ENCODE results near the gene PTPN7. TPM values are rescaled to one million over a fixed set of nuclear protein-coding genes. Genes with fewer than 3 reads are reported as not detected.

The PTPN7 gene
- total and polyA plus RNA-seq, 8 donors: 1.0 to 11.7 (median 1.5) TPM

DNA sequence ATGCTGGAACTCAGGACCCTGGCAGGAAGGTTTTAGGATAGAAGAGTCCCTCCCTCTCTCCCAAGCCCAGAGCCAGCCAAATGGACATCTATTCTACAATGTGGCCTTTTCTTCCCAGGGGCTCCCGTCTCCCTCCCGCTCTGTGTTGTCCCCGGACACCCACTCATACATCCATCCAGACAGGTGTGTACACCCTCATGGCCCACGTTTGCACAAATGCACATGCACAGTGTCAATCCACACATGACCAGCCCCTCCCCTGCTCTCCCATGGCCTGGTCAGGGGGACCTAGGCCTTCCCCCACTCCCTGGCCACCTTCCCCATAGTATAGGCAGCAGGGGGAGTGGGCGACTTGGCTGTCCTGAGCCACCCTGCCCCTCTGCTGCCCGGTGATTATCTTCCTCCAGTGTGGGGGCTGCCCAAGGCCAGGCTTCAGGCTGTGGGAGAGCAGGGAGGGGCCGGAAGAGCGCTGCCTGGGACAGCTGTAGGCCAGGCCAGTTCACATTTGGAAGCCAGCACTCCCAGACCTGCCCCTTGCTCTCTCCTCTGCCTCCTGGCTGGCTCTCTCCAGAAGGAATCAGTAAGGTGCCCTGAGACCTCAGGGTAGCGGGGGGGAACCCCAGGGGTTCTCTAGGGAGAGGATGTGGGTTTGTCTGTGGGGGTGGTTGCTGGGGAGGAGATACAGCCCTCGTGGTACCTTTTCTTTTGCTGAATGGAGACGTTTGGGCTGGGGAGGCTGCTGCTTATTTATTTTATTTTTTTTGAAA is 4.1 kb upstream of the PTPN7 start:
- H3K36me3 ChIP-seq: no peaks in the 10 kb centered on the region
- DNase-seq (no peak), ATAC-seq (no peak)
- no peaks in the 10 kb centered on the region for H3K27me3 ChIP-seq
- H3K4me3 ChIP-seq: no peak overlapping the region
- no peaks in the 10 kb centered on the region for H3K9me3 ChIP-seq
- peaks cover 5 to 49% of the 10 kb centered on the region in 2 donors for H3K4me1 ChIP-seq
- no peak overlapping the region for H3K27ac ChIP-seq
- intact Hi-C loops (cut with DNase I): no loop called here
- TF ChIP-seq, protein P1, sequence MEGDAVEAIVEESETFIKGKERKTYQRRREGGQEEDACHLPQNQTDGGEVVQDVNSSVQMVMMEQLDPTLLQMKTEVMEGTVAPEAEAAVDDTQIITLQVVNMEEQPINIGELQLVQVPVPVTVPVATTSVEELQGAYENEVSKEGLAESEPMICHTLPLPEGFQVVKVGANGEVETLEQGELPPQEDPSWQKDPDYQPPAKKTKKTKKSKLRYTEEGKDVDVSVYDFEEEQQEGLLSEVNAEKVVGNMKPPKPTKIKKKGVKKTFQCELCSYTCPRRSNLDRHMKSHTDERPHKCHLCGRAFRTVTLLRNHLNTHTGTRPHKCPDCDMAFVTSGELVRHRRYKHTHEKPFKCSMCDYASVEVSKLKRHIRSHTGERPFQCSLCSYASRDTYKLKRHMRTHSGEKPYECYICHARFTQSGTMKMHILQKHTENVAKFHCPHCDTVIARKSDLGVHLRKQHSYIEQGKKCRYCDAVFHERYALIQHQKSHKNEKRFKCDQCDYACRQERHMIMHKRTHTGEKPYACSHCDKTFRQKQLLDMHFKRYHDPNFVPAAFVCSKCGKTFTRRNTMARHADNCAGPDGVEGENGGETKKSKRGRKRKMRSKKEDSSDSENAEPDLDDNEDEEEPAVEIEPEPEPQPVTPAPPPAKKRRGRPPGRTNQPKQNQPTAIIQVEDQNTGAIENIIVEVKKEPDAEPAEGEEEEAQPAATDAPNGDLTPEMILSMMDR (IDR thresholded peaks at IDR 0.05): no peak

DNA sequence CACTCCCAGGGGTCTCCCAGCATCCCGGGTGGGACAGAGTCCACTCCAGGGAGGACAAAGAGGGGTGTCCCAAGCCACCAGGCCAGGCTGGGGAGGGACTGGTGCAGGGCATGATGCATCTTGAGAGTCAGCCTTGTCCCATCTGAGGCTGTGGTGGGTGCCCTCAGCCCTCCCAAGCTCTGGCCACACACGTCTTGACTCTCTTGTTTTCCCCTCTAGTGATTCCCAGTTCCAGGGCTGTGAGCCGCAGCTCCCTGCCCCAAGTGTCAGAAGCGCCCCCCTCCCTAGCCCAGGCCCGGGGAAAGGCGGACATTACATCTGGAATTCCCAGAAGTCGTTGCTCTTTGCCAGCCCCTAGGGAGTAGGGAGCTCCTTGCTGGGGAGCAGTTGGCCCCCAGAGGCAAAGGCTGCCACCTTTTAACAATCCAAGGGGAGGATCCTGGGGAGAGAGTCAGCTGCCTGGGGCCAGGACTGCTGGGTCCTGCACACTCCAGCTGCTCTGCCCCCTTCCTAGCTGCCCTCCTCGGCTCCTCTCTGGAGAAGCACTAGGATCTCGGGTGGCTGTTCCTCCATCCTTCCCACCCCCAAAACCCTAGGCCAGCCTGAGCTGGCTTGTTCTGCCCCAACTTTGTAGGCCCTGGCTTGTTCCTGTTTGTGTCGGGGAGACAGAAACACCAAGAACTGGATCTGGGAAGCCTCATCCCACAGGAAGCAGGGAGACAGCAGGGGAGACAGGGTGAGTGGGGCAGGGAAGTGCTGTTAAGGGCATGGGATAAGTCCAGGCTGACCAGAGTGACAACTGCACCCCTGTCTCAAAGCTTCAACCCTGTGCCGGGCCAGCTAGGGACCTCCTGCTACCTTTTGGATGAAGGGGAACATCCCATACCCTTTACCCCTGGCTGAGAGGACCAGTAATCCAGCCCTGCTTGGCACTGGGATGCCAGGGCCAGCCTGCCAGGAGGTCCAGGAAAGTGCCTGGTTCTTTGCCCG is 3.2 kb upstream of the PTPN7 start:
- Histone ChIP-seq H3K4me1 (peaks cover 5 to 58% of the 10 kb centered on the region in 2 donors), H3K27me3 (no peaks in the 10 kb centered on the region), H3K36me3 (no peaks in the 10 kb centered on the region), H3K9me3 (no peaks in the 10 kb centered on the region), H3K4me3 (no peak overlapping the region), H3K27ac (no peak overlapping the region)
- TF ChIP-seq, protein P1 (IDR thresholded peaks at IDR 0.05): no peak
- intact Hi-C loops (cut with DNase I): no loop called here
- DNase-seq: no peak
- ATAC-seq: no peak

DNA sequence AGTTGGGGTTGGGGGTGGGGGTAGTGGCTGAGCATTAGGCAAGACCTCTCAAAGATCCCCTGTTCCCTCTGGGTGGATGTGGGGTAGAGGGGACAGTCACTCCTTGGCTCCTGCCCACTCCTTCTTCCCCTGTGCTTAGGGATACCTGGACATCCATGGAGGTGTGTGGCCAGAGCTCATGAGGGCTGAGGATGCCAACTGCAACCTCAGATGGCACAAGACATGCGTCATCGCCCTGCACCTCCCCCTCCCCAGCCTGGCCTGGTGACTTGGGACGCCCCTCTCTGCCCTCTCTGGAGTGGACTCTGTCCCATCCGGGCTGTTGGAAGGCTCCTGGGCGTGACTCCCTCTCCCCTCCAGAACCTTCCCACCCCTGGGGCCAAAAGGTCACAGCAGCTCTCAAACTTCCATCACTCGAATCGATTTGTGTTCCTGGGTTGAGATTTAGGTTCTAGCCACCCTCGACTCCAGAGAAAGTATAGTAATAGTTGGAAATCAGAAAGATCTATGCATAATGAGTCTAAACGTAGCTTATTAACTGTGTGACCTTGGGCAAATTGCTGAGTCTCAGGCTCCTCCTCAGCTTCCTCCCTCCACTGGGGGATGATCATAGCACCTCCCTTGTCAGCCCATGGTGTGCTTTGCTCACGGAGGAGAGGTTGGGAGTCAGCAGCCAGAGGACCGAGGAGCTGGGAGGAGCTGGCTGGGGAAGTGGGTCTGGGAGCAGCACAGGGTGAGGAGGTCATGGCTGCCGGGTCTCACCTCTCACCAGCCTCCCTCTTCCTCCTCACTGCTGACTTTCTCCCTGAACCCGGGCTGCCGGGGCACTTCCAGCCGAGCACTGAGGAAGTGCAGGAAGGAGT is 2.2 kb upstream of the PTPN7 start:
- DNase-seq (no peak), ATAC-seq (no peak)
- intact Hi-C loops (cut with DNase I): no loop called here
- TF ChIP-seq, protein P1 (IDR thresholded peaks at IDR 0.05): no peak
- Histone ChIP-seq H3K36me3 (no peaks in the 10 kb centered on the region), H3K9me3 (no peaks in the 10 kb centered on the region), H3K27ac (peak overlapping the region in 1 of 2 donors; percentile 80), H3K4me3 (no peak overlapping the region), H3K27me3 (no peaks in the 10 kb centered on the region), H3K4me1 (peaks cover 0 to 67% of the 10 kb centered on the region in 2 donors)

DNA sequence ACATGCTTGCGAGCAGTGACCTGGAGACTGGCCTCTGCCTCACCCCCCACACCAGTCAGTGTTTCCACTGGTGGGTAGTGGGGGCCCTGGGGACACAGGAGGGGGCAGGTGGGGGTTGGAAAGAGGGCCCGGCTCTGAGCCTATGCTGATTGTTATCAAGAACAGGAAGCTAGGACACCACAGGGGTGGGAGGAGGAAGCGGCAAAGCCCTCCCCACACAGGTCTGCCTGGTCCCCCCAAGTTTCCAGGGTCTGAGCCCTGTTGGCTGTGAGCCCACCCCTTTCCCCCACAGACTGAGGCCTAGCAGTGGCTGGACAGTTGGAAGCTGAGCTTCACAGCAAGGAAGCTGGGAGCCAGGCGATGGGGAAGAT is 1.6 kb upstream of the PTPN7 start:
- no peaks in the 10 kb centered on the region for H3K9me3 ChIP-seq
- intact Hi-C loops (cut with DNase I): no loop called here
- peak overlapping the region in 1 of 2 donors; percentile 51 for H3K4me3 ChIP-seq
- no peaks in the 10 kb centered on the region for H3K27me3 ChIP-seq
- H3K4me1 ChIP-seq: peaks cover 0 to 72% of the 10 kb centered on the region in 2 donors
- peak overlapping the region in 1 of 2 donors; percentile 80 for H3K27ac ChIP-seq
- peaks cover 0 to under 1% of the 10 kb centered on the region in 2 donors for H3K36me3 ChIP-seq
- DNase-seq (no peak), ATAC-seq (no peak)
- TF ChIP-seq, protein P1 (IDR thresholded peaks at IDR 0.05): no peak
